Head of caudate nucleus (tissue), 42 donors: ENCODE results near the gene CRNKL1.

Source experiments
- DNase-seq, 42 donors: peaks; one replicate each; pipeline versions ENCODE4 v3.0.0 to v3.0.0-alpha.2; 2020 to 2021; ENCODE audit warnings: mixed read lengths in 7 of 42
- intact Hi-C: fragments of 100-400 bp; cut with DNase I; formaldehyde crosslinking; loops from one replicate; pipeline ENCODE4 v1.15.0; 2022

Gene CRNKL1

GRCh38 chr20:20070871-20071726, 18.8 kb upstream of the CRNKL1 start:
- intact Hi-C loops, result no loop called here
- DNase-seq, result no peak

DNA sequence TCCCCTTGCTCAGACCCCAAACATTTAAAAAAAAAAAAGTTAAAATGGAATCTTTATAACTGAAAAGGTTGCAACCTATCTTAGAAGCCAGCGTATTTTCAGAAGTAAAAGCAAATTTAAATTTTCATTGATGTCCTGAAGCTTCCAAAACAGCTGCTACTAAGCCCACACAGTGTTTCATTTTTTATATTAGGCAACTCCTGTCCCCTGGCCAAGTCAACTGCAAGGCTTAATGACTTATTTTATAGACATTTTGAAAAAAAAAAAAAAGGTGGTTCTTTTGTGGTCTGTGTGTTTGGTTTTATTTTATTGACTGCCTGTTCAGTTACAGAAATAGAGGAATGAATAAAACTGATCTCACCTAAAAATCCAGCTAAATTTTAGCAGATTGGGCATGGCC, 13.1 kb upstream of the CRNKL1 start:
- DNase-seq, result no peak
- intact Hi-C loops, result no loop called here

GRCh38 chr20:20063941-20064702, 11.9 kb upstream of the CRNKL1 start:
- no peak for DNase-seq
- intact Hi-C loops, result no loop called here

DNA sequence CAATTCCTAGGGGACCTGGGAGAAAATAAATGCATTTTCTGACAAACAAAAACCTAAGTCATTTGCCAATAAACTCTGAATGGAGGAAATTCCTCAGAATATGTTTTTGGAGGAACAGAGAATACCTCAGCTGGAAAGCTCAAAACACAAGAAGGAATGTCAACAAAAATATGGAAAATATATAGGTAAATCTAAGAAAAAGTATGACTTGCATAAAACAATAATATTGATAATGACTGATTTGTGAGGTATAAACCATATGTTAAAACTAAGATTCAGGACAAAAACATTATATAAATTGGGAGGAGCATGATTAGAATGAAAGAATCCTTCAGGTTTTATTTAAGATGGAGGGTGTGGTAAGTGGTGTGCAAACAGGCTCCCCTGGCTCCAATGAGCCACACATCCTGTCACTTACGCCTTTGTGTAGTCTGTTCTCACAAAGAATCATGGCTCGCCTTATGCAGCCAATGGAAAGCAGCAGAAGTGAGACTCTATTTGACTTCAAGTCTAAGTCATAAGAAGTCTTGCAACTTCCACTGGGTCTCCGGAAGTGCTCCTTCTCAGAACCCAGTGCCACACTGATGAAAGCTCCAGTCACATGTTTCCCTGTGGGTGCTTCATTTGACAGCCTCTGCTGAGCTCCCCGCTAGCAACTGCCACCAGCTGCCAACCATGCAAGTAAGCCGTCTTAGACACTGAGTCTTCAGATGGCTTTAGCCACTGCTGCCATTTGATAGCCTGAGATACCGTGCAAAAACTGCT, 8.2 kb upstream of the CRNKL1 start:
- intact Hi-C loops, result no loop called here
- no peak for DNase-seq

DNA sequence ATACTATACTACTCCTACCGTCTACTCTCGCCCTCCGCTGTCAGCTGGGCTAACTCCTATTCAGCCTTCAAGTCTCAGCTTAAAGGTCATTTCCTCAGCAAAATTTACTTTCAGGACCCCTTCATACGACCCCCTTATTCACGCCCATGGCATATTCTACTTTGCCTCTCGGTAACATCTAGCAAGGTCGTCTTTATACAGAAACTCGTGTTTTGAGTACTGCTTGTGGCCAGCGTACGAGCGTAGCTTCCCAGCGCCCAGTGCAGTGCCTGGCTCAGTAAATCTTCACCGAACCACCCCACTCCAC, 546 bp downstream of the CRNKL1 start:
- intact Hi-C loops, result no loop called here

DNA sequence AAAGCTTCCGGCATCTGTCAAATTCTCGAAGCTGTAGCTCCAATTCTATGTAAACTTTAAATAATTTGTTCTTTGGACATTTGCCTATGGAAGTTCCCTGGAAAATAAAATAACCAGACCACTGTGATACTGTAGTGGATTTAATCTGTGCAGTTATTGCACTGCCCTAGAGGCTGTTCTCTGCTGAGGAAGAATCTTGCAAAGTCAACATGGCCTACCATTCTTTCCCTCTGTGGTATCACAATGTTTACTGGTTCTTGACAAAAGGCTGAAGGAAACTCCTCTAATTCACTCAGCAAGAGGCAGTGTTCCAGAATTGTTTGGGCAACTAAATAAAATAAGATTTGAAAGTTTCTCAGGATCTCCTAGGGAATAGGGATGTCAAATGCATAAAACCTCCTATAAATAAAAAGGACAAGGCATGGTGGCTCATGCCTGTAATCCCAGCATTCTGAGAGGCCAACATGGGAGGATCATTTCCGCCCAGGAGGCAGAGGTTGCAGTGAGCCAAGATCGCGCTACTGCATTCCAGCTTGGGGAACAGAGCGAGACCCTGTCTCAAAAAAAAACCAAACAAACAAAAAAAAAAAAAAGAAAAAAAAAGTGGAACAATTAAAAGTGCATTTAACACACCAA, 12.4 kb downstream of the CRNKL1 start:
- intact Hi-C loops, result no loop called here

More for the DNA sequence above, 546 bp downstream of the CRNKL1 start:
- DNase-seq, result no peak

DNA sequence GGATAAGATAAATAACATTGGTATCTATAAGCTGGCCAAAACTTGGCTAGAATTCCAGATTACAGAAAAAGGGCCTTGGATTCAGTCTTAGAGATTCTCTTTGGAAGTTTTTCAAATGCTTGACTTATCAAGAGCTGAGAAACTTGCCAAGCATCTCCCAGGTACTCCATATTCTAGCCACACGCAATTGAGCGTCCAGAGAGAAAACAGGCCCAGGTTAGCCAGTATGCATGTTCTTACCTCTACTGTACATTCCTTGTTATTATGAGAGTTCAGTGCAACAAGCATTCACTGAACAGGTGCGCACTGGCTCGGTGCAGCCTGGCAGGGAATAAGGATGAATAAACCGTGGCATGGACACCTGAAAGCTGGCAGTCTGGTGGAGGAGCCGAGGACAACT, 13.7 kb downstream of the CRNKL1 start:
- intact Hi-C loops, result no loop called here
- no peak for DNase-seq

More for the DNA sequence above, 12.4 kb downstream of the CRNKL1 start:
- DNase-seq, result no peak

GRCh38 chr20:20037960-20038359, 14.3 kb downstream of the CRNKL1 start:
- no peak for DNase-seq
- intact Hi-C loops, result no loop called here

GRCh38 chr20:20036756-20037155, 15.5 kb downstream of the CRNKL1 start:
- peak in 6 of 42 donors; percentile 15 to 51 (median 38) for DNase-seq
- intact Hi-C loops, result no loop called here

DNA sequence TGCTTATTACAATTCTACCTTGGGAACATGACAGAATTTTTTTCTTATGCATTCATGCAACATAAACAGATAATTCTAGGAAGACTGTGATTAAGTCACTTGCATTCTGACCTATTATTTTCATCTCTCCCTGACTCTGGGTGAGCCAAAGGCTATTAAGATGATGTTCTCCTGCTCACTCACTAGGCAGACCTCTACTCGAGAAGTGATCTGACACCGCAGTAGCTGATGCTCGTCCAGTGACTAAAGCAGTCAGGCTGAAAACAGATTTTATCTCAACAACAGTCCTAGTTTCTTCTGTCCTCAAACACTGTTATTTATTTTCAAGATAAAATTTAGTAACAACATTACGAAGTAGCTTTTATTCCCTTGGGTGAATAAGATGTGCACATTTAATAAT, 17.8 kb downstream of the CRNKL1 start:
- intact Hi-C loops, result no loop called here

DNA sequence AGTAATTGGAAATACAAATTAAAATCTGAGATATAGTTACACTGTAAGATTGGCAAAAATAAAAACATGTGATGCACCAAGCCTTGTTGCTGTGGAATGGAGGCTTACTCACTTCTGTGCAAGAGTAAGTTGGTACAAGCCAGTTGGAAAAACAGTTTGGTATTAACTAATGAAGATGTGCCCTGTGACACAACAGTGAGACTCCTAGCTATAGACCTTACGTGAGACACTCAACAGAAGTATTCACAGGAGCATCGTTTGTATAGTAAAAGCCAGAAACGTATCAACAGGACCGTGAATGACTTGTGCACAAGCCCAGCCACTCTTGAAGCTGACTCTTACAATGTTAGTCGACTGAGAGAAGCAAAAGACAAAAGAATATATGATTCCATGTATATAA, 20.5 kb downstream of the CRNKL1 start:
- intact Hi-C loops, result no loop called here
- no peak for DNase-seq

More for the DNA sequence above, 17.8 kb downstream of the CRNKL1 start:
- DNase-seq, result no peak

DNA sequence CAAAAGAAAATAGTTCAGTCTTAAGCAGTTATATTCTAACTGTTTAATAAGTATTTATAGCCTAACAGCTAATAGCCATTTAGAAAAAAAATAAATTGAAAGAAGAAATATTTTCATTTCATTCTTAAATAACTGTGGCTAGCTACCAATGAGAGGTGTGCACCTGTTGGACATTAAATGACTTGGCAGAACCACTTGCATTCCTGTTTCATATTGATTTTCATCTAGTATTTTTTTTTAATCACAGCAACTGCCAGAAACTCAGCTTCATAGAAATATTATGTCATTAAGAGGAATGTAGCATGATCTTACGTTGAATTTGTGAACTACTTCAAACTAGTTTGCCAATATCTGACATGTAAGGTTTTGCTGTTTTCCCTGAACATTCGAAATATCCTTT, 25.0 kb downstream of the CRNKL1 start:
- intact Hi-C loops, result no loop called here
- DNase-seq, result no peak

DNA sequence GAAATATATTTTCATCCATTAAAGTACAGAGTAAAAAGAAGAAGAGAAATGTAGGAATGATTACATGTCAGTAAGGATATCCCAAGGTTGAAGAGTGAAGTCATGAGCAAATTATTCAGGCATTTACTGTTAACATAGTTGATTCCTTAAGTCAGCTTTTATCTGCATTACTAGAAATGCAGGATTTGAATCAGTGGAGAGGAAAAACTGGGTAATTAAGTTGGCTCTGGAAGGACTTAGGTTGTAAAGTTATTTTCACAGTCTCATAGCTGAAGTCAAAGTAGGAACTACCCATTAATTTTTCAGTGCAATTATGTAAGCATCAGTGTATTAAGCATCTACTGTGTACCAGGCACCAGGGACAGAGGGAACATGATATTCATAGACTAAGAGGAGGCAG, 27.3 kb downstream of the CRNKL1 start:
- no peak for DNase-seq
- intact Hi-C loops, result no loop called here

GRCh38 chr20:20023395-20023794, 28.9 kb downstream of the CRNKL1 start:
- intact Hi-C loops, result no loop called here
- no peak for DNase-seq

DNA sequence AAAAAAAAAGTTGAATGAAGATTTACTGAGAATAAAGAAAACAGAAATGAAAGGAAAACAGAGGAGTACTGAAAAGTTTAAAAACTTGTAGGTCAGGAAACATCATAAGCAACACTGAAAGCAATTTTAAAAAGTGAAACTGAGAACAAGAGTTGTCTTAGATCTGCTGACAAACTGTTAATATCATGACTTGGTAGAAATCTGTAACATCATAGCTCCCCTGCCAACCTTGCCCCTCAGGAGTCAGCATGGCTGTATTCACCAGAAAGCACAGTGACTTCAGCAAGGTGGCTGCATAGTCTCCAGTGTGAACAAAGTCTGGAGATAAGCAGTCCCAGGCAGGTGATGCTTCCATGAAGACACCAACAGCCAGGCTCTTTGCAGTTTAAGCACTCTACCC, 29.8 kb downstream of the CRNKL1 start:
- intact Hi-C loops, result no loop called here
- no peak for DNase-seq

GRCh38 chr20:20021835-20022234, 30.4 kb downstream of the CRNKL1 start:
- no peak for DNase-seq
- intact Hi-C loops, result no loop called here

GRCh38 chr20:20020908-20021307, 31.4 kb downstream of the CRNKL1 start:
- no peak for DNase-seq
- intact Hi-C loops, result no loop called here

DNA sequence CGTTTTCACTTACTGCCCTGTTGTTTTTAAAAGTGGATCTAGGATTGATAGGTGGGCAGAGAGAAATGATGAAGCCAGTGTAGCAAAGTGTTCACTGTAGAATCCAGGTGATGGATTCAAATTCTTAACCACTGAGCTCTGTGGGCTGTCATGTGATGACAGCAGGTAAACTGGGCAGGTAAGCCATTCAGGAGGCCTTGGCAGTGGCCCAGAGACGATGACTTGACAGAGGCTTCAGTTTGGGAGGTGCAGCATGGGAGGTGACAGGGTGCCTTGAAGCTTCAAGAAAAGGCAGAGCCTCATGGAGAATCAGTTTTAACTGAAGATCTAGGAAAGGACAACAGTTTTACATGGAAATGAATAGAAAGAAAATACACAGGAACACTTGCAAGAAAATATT, 33.1 kb downstream of the CRNKL1 start:
- no peak for DNase-seq
- intact Hi-C loops, result no loop called here

GRCh38 chr20:20018366-20018765, 33.9 kb downstream of the CRNKL1 start:
- intact Hi-C loops, result no loop called here

GRCh38 chr20:20017844-20018185, 34.5 kb downstream of the CRNKL1 start:
- intact Hi-C loops, result no loop called here
- no peak for DNase-seq

More at GRCh38 chr20:20018366-20018765, 33.9 kb downstream of the CRNKL1 start:
- no peak for DNase-seq
